ENCODE data around the gene CDH23.

DNA sequence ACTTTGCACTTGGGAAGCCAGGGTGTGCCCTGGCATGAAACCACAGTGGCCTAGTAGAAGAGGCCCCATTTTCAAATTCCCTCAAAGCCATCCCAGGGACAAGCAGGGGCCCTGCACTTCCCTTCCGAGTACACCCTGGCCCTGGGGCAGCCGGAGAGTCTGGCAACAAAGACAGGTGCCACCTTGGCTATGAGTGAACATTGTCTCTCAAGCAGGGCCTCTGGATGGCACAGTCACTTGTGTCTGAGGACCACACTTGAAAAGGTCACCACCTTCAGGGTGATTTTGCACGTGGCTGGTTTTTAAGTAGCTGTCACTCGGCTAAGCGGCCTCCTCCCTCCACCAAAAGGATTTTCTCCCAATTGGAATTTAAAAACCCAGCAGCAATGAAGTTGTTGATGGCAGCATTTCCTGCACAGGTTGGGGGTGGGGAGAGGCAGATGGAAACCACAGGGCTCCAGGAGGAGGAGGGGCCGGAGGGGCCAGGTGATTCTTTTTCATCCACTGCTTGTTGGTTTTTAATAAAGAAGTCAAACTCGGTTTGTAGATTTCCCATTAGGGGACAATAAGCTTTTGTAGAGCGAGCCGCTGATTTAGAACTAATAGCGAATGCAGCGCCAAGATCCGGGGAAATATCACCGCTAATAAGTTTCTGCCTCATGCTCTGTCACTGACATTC, 289.0 kb downstream of the CDH23 start:
- TF ChIP-seq GATA3 (IDR thresholded peaks at IDR 0.05; ENCODE audit: low read depth, low read length) (no peak), GATA2 (IDR thresholded peaks at IDR 0.05; ENCODE audit: low read depth, low read length) (no peak)

All from SH-SY5Y (cell line).